Esophagus muscularis mucosa (tissue), 3 donors: ENCODE data around the gene ORC1.

Source experiments
- POLR2A ChIP-seq: fragments of 450-650 bp; IDR thresholded peaks from one replicate; pipeline ENCODE4 v1.6.1; 2017; ENCODE audit warnings: antibody characterized with exemption, moderate library complexity, mild to moderate bottlenecking, low read depth
- POLR2AphosphoS5 ChIP-seq, 2 donors: sonication (generic); formaldehyde crosslinking; IDR thresholded peaks; one replicate each; pipeline ENCODE4 v1.6.1; 2017; ENCODE audit warnings: antibody characterized with exemption in 2 of 2
- TF ChIP-seq, protein P1 (sequence below), 3 experiments: fragments of 200-600 bp in 2 of 3; fragments of 450-650 bp in 1 of 3; sonication (generic) in 2 of 3; IDR thresholded peaks; one replicate each; pipeline ENCODE4 v1.5.1; 2017 to 2019; ENCODE audit warnings: antibody characterized with exemption in 3 of 3, mild to moderate bottlenecking in 2 of 3, moderate library complexity in 1 of 3

DNA sequence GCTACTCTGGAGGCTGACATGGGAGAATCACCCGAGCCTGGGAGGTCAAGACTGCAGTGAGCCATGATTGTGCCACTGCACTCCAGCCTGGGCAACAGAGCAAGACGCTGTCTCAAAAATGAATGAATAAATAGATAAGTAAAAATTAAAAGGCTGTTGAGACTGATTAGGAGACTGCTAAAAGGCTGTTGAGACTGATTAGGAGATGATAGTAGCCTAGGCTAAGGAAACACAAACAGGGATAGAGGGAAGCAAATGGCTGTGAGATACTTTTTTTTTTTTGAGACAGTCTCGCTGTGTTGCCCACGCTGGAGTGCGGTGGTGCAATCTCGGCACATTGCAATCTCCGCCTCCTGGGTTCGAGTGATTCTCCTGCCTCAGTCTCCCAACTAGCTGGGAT, 28.6 kb upstream of the ORC1 start:
- TF ChIP-seq, protein P1, sequence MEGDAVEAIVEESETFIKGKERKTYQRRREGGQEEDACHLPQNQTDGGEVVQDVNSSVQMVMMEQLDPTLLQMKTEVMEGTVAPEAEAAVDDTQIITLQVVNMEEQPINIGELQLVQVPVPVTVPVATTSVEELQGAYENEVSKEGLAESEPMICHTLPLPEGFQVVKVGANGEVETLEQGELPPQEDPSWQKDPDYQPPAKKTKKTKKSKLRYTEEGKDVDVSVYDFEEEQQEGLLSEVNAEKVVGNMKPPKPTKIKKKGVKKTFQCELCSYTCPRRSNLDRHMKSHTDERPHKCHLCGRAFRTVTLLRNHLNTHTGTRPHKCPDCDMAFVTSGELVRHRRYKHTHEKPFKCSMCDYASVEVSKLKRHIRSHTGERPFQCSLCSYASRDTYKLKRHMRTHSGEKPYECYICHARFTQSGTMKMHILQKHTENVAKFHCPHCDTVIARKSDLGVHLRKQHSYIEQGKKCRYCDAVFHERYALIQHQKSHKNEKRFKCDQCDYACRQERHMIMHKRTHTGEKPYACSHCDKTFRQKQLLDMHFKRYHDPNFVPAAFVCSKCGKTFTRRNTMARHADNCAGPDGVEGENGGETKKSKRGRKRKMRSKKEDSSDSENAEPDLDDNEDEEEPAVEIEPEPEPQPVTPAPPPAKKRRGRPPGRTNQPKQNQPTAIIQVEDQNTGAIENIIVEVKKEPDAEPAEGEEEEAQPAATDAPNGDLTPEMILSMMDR (IDR thresholded peaks at IDR 0.05) = no peak
- TF ChIP-seq POLR2A (no peak), POLR2AphosphoS5 (IDR thresholded peaks at IDR 0.05) (no peak)
